DOHH2 (cell line): ENCODE results near the gene MAP4K2.

Experiments
- H3F3A ChIP-seq: fragments of 200-600 bp; sonication (generic), shearing (Covaris generic); 2 replicates; pipeline ENCODE4 v1.6.0; 2016; ENCODE audit warnings: antibody characterized with exemption, mild to moderate bottlenecking; ENCODE audit not compliant: control insufficient read depth, insufficient read depth
- H3K27ac ChIP-seq: fragments of 200-600 bp; sonication (generic); 2 replicates; pipeline ENCODE4 v1.5.1; 2014; ENCODE audit warnings: low read depth, mild to moderate bottlenecking, low read length, moderate library complexity
- H3K27me3 ChIP-seq: fragments of 200-600 bp; sonication (generic); 2 replicates; pipeline ENCODE4 v1.6.1; 2014; ENCODE audit warnings: mild to moderate bottlenecking, low read length, mixed read lengths; ENCODE audit not compliant: control insufficient read depth
- H3K36me3 ChIP-seq: fragments of 200-600 bp; sonication (generic); 2 replicates; pipeline ENCODE4 v1.6.1; 2014; ENCODE audit warnings: mild to moderate bottlenecking, low read length, moderate library complexity, mixed read lengths; ENCODE audit not compliant: control insufficient read depth
- H3K4me1 ChIP-seq: fragments of 200-600 bp; sonication (generic); 2 replicates; pipeline ENCODE4 v1.6.1; 2014; ENCODE audit warnings: mild to moderate bottlenecking, low read length, mixed read lengths; ENCODE audit not compliant: control insufficient read depth
- H3K4me2 ChIP-seq: fragments of 200-600 bp; sonication (generic); 2 replicates; pipeline ENCODE4 v1.6.0; 2014; ENCODE audit warnings: mild to moderate bottlenecking, low read length, moderate library complexity
- H3K4me3 ChIP-seq: fragments of 200-600 bp; sonication (generic); 2 replicates; pipeline ENCODE4 v1.5.1; 2014; ENCODE audit warnings: mild to moderate bottlenecking, low read length, mixed read lengths
- H3K79me2 ChIP-seq: fragments of 200-600 bp; sonication (generic); 2 replicates; pipeline ENCODE4 v1.6.1; 2014; ENCODE audit warnings: mild to moderate bottlenecking, low read length, mixed read lengths; ENCODE audit not compliant: control insufficient read depth
- H3K9me2 ChIP-seq: fragments of 200-600 bp; sonication (generic); replicated peaks from 2 replicates; pipeline ENCODE4 v1.6.1; 2014; ENCODE audit warnings: mild to moderate bottlenecking, low read length, mixed read lengths; ENCODE audit not compliant: control insufficient read depth
- H3K9me3 ChIP-seq: fragments of 200-600 bp; sonication (generic); 2 replicates; pipeline ENCODE4 v1.6.1; 2014; ENCODE audit warnings: antibody characterized with exemption, low read length, mixed read lengths; ENCODE audit not compliant: control insufficient read depth, insufficient read depth
- H4K20me1 ChIP-seq: fragments of 200-600 bp; sonication (generic); 2 replicates; pipeline ENCODE4 v1.6.0; 2014; ENCODE audit warnings: low read depth, mild to moderate bottlenecking, antibody characterized with exemption, low read length, moderate library complexity; ENCODE audit not compliant: control insufficient read depth, insufficient read depth
- EZH2phosphoT487 ChIP-seq: fragments of 200-600 bp; sonication (generic); IDR thresholded peaks from 2 replicates; pipeline ENCODE4 v1.6.1; 2017; ENCODE audit warnings: borderline replicate concordance, mild to moderate bottlenecking, antibody characterized with exemption, low read length, moderate library complexity, mixed read lengths
- TF ChIP-seq, protein P1 (sequence below): fragments of 200-600 bp; sonication (generic); IDR thresholded peaks from one replicate; pipeline ENCODE4 v1.5.1; 2014; ENCODE audit warnings: antibody characterized with exemption, mild to moderate bottlenecking, low read depth, low read length; ENCODE audit not compliant: poor library complexity, severe bottlenecking

The MAP4K2 gene

DNA sequence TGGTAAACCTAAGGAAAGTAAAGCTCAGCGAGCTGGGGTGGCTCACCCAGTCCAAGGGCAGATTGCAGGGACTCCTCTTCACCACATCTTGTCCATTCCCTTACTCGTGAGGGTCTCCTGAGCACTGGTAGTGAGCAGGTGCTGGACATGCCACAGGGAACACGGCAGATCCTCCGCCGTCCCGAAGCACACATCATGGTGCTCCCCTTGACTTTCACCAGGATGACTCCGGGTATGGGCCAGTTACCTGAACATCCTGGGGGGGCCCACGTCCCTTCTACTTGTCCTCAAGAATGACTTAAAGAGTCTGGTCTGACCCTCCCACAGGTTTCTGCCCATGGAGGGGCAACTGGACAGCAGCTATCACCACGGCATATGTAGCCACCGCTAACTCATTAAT lies 16.7 kb downstream of the MAP4K2 start:
- no peaks in the 10 kb centered on the region for H3K79me2 ChIP-seq
- H3K4me1 ChIP-seq, result peaks cover 22% of the 10 kb centered on the region
- TF ChIP-seq, protein P1, sequence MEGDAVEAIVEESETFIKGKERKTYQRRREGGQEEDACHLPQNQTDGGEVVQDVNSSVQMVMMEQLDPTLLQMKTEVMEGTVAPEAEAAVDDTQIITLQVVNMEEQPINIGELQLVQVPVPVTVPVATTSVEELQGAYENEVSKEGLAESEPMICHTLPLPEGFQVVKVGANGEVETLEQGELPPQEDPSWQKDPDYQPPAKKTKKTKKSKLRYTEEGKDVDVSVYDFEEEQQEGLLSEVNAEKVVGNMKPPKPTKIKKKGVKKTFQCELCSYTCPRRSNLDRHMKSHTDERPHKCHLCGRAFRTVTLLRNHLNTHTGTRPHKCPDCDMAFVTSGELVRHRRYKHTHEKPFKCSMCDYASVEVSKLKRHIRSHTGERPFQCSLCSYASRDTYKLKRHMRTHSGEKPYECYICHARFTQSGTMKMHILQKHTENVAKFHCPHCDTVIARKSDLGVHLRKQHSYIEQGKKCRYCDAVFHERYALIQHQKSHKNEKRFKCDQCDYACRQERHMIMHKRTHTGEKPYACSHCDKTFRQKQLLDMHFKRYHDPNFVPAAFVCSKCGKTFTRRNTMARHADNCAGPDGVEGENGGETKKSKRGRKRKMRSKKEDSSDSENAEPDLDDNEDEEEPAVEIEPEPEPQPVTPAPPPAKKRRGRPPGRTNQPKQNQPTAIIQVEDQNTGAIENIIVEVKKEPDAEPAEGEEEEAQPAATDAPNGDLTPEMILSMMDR, result no peak
- no peak for TF ChIP-seq EZH2phosphoT487
- no peak overlapping the region for H3K4me2 ChIP-seq
- H3K4me3 ChIP-seq, result no peak overlapping the region
- peaks cover 16% of the 10 kb centered on the region for H3F3A ChIP-seq
- H3K9me2 ChIP-seq, result no peaks in the 10 kb centered on the region
- no peaks in the 10 kb centered on the region for H3K9me3 ChIP-seq
- no peaks in the 10 kb centered on the region for H3K27me3 ChIP-seq
- H4K20me1 ChIP-seq, result no peaks in the 10 kb centered on the region
- peaks cover 34% of the 10 kb centered on the region for H3K36me3 ChIP-seq
- H3K27ac ChIP-seq, result no peak overlapping the region

DNA sequence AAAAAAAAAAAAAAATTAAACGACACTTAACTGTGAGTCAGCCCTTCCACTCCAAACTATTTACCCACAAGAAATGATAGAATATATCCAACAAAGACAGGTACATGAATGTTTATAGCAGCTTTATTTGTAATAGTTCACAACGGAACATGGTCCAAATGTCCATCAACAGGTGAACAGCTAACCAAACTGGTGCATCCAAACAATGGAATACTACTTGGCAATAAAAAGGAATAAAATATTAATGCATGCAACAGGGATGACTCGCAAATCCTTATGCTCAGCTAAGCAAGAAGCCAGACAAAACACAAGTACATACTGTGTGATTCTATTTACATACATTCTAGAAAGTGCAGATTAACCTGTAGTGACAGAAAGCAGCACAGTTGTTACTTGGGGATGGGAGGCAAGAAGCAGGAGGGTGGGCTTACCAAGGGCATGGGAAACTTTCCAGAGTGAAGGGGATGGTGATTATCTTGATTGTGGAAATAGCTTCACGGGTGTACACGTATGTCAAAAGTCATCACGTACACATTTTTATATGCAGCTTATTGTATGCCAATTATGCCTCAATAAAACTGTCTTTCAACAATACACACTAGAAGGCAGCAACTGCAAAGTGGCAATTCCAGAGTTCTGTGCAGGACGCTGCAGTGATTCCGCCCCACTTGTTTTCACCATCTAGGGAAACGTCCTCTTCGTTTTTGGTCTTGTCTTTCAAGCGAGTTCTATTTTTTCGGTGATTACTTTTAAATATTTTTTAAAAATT lies 18.0 kb downstream of the MAP4K2 start:
- Histone ChIP-seq H3K27me3 (no peaks in the 10 kb centered on the region), H3K4me1 (peaks cover 29% of the 10 kb centered on the region), H4K20me1 (no peaks in the 10 kb centered on the region), H3K9me2 (no peaks in the 10 kb centered on the region), H3F3A (peaks cover 24% of the 10 kb centered on the region), H3K4me3 (no peak overlapping the region), H3K4me2 (no peak overlapping the region), H3K9me3 (no peaks in the 10 kb centered on the region), H3K36me3 (peaks cover 43% of the 10 kb centered on the region), H3K79me2 (peaks cover 5% of the 10 kb centered on the region), H3K27ac (no peak overlapping the region)
- TF ChIP-seq, protein P1, result no peak
- no peak for TF ChIP-seq EZH2phosphoT487

DNA sequence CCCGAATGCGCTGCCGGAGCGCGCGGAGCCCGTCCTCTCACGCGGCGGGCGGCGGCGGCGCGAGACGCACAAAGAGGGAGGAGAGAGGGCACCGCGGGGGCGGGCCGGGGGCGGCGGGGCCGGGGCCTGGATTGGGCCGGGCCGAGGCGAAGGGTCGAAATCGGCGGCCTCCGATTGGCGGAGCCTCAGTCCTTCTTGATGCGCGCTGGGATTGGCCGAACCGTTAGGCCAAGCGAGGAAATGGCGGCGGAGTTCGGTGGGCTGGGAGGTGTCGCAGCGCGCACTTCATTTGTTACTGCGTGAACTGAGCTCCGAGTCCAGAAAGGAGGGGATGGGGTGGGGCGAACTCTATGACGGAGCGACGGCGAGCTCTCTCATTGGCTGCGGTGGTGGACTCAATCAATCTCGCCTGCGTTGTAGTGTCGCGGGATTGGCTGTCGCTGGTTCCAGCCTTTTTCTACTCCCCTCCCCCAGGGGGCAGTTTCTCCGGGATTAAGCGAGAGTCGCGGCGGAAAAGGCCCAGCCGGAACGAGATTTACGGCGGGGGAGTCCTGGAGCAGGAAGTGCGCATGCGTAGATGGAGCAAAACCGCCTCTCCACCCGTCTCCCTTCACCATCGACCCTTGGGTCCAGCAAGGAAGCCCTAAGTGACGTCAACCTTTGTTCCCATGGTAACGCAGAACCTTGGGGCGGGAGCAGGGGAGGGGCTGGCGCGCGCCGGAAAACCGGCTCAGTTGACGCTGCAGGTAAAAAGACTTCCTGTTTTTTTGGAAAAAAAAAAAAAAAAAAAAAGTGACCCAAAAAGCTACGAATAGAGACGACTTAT lies 24.3 kb downstream of the MAP4K2 start, which contains the start of gene SF1:
SF1 (minus strand) TSS at position 70 of the 826 bp plus-strand sequence. CDS start 150 bp downstream, outside the sequence.
- Histone ChIP-seq H3K9me3 (no peaks in the 10 kb centered on the region), H3K4me2 (peak within 1 kb of the TSS; percentile 85), H4K20me1 (peaks cover 32% of the 10 kb centered on the region), H3K79me2 (peaks cover 55% of the 10 kb centered on the region), H3K27me3 (no peaks in the 10 kb centered on the region), H3K9me2 (no peaks in the 10 kb centered on the region), H3K4me3 (peak within 1 kb of the TSS; percentile 96), H3K4me1 (peaks cover 69% of the 10 kb centered on the region), H3F3A (peaks cover 52% of the 10 kb centered on the region), H3K27ac (peak within 1 kb of the TSS; percentile 92), H3K36me3 (peaks cover 54% of the 10 kb centered on the region)
- TF ChIP-seq, protein P1, result no peak
- no peak for TF ChIP-seq EZH2phosphoT487
